T1000 (cell line): ENCODE measurements around the gene PLXNA4.
"Not testable (repeated sequence)": the region's sequence is repeated elsewhere in the genome, so short reads cannot be mapped to it uniquely, and the experiment has no call there.

Experiments
- DNase-seq: peaks from one replicate; lab custom pipeline; 2025; ENCODE audit warnings: mixed read lengths; lab: John Stamatoyannopoulos, UW

PLXNA4 gene

DNA sequence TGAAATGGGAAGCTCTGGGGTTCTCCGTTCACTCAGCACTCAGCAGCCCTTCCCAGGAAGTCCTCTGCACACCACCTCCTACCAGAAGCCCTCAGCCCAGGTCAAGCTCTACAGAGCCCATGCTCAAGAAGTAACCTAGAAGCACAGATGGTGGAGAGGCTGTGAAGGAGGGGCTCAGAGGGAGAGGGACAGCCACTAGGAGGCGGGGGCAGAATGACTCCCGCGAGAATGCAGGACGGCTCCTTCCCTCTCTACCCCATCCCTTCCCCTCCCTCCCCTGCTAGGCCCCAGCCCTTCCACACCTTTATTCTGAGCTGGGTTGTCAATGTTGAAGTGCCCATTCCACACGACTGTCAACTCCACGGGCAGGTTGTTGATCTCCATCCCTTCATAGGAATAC lies 373.2 kb downstream of the PLXNA4 start:
- DNase-seq = no peak

- no peak for DNase-seq
Measured at GRCh38 chr7:132202541-132202940, 373.7 kb downstream of the PLXNA4 start.

GRCh38 chr7:132200141-132200540 lies 376.1 kb downstream of the PLXNA4 start:
- DNase-seq = no peak

GRCh38 chr7:132199626-132200025 lies 376.6 kb downstream of the PLXNA4 start:
- no peak for DNase-seq

- DNase-seq = no peak
Measured at GRCh38 chr7:132197772-132198171, 378.5 kb downstream of the PLXNA4 start.

- DNase-seq = no peak
Measured at GRCh38 chr7:132193898-132194297, 382.4 kb downstream of the PLXNA4 start.

- DNase-seq = no peak
Measured at GRCh38 chr7:132192809-132193208, 383.5 kb downstream of the PLXNA4 start.

DNA sequence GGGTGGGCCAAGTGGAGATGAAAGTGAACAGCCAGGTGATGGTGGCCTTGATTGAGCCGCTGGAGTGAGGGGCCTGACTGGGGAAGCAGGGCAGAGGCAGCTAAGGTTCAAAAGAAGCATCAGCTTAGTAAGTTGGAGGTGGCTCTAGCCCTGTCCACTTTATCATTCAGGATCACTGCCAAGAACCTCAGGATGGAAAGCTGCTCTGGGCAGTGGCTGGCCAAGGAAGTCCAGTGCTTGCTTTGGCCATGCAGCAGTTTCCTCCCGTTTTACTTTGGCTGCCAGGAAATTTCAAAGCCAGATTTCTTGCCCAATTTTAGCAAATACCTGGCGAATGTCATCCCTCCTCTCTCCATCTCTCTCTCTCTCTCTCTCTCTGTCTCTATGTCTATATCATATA lies 384.9 kb downstream of the PLXNA4 start:
- DNase-seq = no peak

- DNase-seq = no peak
Measured at GRCh38 chr7:132190683-132191082, 385.6 kb downstream of the PLXNA4 start.

DNA sequence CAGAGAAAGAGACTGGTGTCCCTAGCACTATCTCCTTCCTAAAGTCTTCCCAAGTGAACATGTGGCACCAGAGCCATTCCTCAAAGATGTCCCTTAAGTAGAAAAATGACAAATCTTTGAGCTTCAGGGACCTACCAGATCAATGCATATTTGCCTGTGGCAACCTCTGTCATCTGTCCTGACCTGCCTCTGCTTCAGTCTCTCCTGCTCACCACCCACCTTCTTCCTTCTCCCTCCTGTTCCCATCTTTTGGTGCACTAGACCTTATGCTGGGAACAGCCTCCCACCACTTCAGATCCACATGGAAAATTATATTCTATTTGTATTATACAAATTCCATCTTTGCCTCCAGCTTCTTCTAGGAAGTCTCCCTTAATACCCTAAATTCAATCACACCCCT lies 386.4 kb downstream of the PLXNA4 start:
- DNase-seq = no peak

- no peak for DNase-seq
Measured at GRCh38 chr7:132187869-132188789, 388.1 kb downstream of the PLXNA4 start.

DNA sequence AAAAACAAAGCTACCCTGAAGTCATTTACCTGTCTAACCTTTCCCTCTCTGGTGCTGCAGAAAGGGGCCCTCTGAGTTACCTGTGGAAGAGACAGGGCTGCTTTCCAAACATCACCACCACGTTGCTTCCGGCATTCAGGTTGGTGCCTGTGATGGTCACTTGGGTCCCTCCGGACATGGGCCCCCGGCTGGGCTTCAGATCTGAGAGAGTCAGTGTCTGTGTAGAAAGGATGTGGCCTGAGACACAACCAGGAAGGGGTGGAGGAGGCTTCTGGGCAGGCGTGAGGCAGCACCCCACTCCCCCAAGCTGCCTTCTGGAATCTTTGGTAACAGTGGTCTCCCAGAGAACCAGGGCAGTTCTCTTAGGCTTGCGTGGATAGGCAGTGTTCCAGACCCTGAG lies 388.9 kb downstream of the PLXNA4 start:
- DNase-seq = no peak

GRCh38 chr7:132185150-132185549 lies 391.1 kb downstream of the PLXNA4 start:
- DNase-seq = no peak

GRCh38 chr7:132183781-132184380 lies 392.4 kb downstream of the PLXNA4 start:
- DNase-seq = no peak

GRCh38 chr7:132182992-132183391 lies 393.3 kb downstream of the PLXNA4 start:
- DNase-seq = no peak

GRCh38 chr7:132181946-132182685 lies 394.2 kb downstream of the PLXNA4 start:
- no peak for DNase-seq

DNA sequence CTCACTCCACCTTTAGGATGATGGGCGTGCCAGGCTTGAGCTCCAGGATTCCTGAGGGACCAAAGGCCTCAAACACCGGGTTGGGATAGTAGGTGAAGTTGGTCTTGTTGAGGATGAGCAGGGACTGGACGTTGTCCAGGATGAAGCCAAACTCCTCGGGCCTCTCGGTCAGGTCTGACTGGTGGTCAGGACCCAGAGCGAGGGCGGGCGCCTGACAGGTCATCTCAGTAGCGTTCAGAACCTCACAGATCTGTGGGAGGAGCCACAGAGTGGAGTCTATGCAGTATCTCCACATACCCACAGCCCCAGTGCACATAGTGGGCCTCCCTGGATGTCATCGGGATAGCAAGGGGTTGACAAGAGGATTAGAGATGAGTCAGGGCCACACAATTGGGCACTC lies 394.9 kb downstream of the PLXNA4 start:
- DNase-seq = no peak

GRCh38 chr7:132180481-132180880 lies 395.8 kb downstream of the PLXNA4 start:
- DNase-seq = no peak

- DNase-seq = no peak
Measured at GRCh38 chr7:132179681-132180080, 396.6 kb downstream of the PLXNA4 start.

- DNase-seq = no peak
Measured at GRCh38 chr7:132179080-132179430, 397.2 kb downstream of the PLXNA4 start.

DNA sequence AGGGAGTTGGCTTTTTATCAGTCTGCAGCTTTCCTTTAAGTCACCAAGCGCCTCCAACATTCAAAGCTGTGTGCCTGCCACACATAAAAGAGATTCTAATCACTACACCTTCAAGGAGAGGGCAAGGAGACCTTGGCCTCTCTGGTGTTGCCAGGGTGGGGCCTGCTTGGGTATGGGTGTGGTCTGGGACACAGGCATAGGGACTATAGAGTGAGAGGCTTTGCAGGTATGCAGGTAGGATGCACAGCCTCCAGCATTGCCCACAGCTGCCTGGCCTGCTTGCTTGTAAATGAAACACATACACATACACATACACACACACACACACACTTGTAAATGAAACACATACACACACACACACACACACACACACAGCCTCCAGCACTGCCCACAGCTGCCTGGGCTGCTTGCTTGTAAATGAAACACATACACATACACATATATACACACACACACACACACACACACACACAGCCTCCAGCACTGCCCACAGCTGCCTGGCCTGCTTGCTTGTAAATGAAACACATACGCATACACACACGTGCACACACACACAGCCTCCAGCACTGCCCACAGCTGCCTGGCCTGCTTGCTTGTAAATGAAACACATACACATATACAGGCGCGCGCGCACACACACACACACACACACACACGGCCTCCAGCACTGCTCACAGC lies 397.7 kb downstream of the PLXNA4 start:
- DNase-seq = not testable (repeated sequence)

DNA sequence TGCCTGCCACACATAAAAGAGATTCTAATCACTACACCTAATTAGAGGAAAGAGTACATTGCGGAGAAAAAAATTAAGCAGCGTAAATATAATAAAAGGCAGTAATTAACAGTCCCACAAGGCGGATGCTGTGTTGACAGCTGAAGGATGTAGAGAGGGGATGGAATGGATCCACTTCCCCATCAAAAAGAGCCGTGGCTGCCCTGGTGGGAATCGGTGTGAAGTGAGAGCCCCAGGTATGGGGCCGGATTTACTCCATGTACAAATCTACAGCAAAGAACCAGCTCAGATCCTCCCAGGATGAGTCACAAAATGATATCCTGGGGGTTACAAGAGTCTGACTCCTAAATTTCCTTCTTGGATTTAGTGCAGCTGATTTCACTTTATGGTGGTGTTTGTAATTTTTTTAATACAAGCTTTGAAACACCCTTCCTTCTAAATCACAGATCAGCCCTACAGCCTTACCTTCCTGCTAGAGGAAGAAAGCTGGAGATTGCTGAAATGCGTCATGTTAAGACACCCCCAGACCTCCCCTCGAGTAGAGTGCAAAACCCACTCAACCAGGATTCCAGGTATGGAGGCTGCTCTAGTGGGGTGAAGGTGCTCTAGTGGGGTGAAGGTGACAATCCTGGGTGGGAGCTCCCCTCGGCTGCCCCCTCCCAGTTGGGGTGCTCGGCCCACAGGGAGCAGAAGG lies 398.4 kb downstream of the PLXNA4 start:
- no peak for DNase-seq
